GM12872 (cell line): ENCODE measurements around the gene MYLK.

Experiments
- TF ChIP-seq, protein P1 (sequence below): IDR thresholded peaks from 3 replicates; pipeline ENCODE4 v1.5.1; 2011; ENCODE audit warnings: low read depth, mild to moderate bottlenecking, low read length, moderate library complexity; ENCODE audit not compliant: insufficient read depth

The MYLK gene

DNA sequence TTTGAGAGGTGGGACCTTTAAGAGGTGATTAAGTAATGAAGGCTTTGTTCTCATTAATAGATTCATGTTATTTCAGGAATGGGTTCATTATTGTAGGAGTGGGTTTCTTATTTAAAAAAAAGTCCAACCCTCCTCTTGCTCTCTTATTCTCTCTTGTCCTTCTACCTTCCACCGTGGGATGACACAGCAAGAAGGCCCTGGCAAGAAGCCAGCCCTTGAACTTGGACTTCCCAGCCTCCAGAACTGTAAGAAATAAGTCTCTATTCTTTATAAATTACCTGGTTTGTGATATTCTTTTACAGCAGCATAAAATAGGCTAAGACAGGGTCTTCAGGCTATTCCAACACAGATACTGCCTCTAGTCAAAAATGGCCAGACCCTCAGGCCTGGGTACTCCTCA lies 62.2 kb downstream of the MYLK start:
- TF ChIP-seq, protein P1, sequence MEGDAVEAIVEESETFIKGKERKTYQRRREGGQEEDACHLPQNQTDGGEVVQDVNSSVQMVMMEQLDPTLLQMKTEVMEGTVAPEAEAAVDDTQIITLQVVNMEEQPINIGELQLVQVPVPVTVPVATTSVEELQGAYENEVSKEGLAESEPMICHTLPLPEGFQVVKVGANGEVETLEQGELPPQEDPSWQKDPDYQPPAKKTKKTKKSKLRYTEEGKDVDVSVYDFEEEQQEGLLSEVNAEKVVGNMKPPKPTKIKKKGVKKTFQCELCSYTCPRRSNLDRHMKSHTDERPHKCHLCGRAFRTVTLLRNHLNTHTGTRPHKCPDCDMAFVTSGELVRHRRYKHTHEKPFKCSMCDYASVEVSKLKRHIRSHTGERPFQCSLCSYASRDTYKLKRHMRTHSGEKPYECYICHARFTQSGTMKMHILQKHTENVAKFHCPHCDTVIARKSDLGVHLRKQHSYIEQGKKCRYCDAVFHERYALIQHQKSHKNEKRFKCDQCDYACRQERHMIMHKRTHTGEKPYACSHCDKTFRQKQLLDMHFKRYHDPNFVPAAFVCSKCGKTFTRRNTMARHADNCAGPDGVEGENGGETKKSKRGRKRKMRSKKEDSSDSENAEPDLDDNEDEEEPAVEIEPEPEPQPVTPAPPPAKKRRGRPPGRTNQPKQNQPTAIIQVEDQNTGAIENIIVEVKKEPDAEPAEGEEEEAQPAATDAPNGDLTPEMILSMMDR = no peak

DNA sequence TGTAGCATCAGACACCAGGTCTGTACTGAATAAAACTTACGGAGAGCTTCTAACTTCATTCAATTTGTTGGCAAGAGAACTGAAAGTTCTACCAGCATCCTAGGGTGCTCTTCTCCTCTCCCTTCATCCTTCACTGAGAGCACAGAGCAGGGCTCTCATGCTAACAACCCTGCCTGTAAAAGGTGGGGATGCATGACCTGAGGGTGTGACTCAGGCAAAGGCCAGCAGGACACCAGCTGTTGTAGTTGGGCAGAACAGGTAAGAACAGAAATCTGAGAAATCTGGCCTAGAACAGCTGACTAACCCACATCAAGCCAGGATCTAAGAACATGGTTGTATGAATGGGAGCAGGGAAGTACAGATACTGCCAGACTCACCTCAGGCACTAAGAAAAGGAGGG lies 64.2 kb downstream of the MYLK start:
- TF ChIP-seq, protein P1 = no peak

DNA sequence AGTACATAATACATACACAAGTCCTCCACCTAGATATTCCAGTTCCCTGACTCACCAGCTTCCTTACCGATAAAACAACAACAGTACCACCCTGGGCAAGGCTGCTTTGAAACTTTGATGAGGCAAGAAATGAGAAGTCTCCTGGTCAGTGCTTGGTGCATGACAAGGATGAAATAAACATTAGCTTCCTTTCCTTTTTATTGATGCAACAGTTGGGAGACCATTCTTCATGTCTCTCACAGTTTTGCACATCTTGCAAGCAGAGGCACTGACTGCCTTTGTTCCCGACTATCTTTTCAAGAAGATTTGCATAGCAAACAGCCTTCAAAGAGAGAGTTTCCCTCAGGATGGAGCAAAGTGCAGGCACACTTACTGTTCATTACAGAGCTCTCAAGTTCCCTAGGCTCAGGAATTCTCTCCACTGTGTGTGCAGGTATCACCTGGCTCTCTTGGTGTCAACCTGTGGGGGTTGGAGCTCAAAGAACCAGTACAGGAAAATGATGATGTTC lies 65.2 kb downstream of the MYLK start:
- TF ChIP-seq, protein P1 = no peak

DNA sequence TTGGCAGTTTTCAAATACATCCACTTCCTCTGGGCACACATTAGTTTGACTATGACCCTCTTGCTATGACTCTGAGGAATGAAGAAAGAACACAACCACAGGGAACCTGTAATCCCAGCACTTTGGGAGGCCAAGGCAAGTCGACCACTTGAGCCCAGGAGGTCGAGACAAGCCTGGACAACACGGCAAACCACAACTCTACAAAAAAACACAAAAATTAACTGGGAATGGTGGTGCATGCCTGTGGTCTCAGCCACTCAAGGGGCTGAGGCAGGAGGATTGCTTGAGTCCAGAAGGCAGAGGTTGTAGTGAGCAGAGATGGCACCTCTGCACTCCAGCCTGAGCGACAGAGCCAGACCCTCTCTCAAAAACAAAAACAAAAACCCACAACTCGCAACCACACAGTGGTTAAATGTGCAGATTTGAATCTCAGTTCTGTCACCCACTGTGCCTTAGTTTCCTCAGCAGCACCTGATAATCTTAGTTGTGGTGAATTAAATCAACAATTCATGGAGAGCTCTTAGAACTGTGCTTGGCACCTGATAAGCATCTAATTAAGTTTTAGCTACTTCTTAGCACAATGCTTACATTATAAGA lies 65.7 kb downstream of the MYLK start:
- TF ChIP-seq, protein P1 = no peak

DNA sequence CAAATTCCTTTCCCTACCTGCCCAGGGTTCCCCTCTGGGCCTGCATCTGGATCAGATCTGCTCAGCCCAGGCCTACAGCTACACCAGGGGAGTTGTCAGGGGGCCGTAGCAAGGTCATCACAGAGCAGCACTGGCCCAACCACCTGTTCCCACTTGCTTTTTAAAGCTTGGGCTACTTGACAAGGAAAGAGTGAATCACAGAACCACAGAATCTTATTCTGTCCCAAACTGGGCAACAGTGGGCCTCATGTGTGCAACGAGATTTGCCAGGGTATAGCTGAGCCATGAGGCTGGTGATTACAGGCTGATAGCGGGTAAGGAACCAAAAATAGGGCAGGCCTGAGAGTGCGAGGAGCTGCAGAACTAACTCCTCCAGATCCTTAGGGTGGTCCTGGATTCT lies 66.7 kb downstream of the MYLK start:
- TF ChIP-seq, protein P1 = no peak

DNA sequence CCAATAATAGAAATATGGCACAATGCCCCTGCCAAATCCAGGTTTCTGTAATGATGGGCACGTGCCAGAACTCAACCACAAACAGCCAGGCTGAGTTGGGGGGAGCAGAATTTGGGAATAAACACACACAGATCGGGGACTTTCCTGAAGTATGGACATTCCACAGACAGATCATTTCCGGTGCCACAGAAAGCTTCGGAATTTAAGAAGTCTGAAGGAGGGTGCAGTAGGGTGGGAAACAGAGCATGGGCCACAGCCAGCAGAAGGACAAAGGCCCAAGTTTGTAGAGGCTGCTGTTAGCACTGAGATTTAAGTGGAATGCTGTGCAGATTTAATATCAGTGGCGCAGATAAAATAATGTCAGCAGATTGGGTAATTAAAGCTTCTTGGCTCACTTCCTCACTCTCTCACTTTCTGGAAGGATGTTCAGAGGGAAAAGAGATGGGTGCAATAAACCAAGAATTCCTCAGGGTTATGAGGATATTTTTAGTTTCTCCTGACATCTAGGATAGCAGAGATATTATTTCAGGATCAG lies 67.4 kb downstream of the MYLK start:
- TF ChIP-seq, protein P1 = no peak

DNA sequence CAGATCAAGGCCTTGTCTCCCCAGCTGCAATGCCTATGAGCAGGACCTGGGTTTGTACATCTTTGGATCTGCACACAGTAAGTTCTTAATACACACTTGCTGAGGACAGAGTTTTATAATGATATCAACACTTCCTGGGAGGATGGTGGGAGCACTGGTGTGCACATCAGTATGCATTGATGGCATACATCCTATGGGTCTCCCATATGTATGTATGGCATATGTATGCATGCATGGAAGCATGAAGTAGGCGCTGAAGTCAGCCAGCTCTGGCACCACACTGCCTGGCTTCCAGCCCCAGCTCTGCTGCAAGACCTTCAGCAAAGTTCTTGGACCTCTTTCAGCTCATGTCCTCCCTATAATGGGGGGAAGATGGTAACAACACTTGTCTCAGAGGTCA lies 68.2 kb downstream of the MYLK start:
- TF ChIP-seq, protein P1 = no peak
